ENCODE measurements around the gene TMEM209.

DNA sequence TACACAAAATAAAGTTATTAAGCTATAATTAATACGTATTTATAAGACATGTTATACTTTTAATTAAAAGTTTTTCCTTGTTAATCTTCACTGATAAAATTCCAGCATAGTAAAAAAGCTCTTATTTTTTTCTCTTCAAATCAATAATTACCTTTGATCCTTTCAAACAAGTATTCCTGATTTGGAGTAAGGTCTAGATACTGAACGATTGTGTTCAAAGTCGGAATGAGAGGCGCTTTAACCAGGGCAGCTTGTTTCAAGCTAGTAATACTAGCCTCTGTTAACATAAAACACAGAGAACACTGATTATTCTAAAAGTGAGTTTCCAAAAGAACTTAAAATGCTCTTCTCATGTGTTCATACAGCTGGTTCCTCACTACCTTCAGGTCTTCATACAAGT lies 27.0 kb downstream of the TMEM209 start:
- TF ChIP-seq POLR2A (IDR thresholded peaks at IDR 0.05), result no peak
- TF ChIP-seq, protein P1, sequence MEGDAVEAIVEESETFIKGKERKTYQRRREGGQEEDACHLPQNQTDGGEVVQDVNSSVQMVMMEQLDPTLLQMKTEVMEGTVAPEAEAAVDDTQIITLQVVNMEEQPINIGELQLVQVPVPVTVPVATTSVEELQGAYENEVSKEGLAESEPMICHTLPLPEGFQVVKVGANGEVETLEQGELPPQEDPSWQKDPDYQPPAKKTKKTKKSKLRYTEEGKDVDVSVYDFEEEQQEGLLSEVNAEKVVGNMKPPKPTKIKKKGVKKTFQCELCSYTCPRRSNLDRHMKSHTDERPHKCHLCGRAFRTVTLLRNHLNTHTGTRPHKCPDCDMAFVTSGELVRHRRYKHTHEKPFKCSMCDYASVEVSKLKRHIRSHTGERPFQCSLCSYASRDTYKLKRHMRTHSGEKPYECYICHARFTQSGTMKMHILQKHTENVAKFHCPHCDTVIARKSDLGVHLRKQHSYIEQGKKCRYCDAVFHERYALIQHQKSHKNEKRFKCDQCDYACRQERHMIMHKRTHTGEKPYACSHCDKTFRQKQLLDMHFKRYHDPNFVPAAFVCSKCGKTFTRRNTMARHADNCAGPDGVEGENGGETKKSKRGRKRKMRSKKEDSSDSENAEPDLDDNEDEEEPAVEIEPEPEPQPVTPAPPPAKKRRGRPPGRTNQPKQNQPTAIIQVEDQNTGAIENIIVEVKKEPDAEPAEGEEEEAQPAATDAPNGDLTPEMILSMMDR (IDR thresholded peaks at IDR 0.05), result no peak

All from body of pancreas (tissue), 4 donors.